Endodermal cell (in vitro differentiated cells): ENCODE data around the gene UROS. TPM values are rescaled to one million over a fixed set of nuclear protein-coding genes. Genes with fewer than 3 reads are reported as not detected.

Experiments used
- DNase-seq: peaks from one replicate; pipeline ENCODE4 v3.0.0-alpha.2; 2017
- H3K27ac ChIP-seq: 2 replicates; pipeline ENCODE4 v1.5.1; 2013; ENCODE audit warnings: mild to moderate bottlenecking, low read depth, low read length, moderate library complexity
- H3K27me3 ChIP-seq: 2 replicates; pipeline ENCODE4 v1.6.1; 2013; ENCODE audit warnings: mild to moderate bottlenecking, low read length, moderate library complexity; ENCODE audit not compliant: insufficient read depth, control insufficient read depth, poor library complexity, severe bottlenecking
- H3K36me3 ChIP-seq: 2 replicates; pipeline ENCODE4 v1.7.0; 2013; ENCODE audit warnings: mild to moderate bottlenecking, low read length, moderate library complexity; ENCODE audit not compliant: control insufficient read depth, insufficient read depth
- H3K4me1 ChIP-seq: one replicate; pipeline ENCODE4 v1.7.0; 2013; ENCODE audit warnings: low read length; ENCODE audit not compliant: control insufficient read depth, insufficient read depth
- H3K4me3 ChIP-seq: 2 replicates; pipeline ENCODE4 v1.5.1; 2013; ENCODE audit warnings: mild to moderate bottlenecking, low read length, moderate library complexity
- H3K9ac ChIP-seq: 2 replicates; pipeline ENCODE4 v1.6.1; 2013; ENCODE audit warnings: mild to moderate bottlenecking, low read length, moderate library complexity; ENCODE audit not compliant: poor library complexity, severe bottlenecking; ENCODE audit errors: extremely low read depth
- H3K9me3 ChIP-seq: 2 replicates; pipeline ENCODE4 v1.6.1; 2013; ENCODE audit warnings: mild to moderate bottlenecking, low read length, moderate library complexity; ENCODE audit not compliant: control insufficient read depth
- H3K27ac Mint-ChIP-seq: 2 replicates; pipeline ENCODE4 v1.8.0; 2020; ENCODE audit warnings: mixed read lengths
- H3K27me3 Mint-ChIP-seq: 2 replicates; pipeline ENCODE4 v1.8.0; 2021; ENCODE audit warnings: mild to moderate bottlenecking, mixed read lengths; ENCODE audit not compliant: insufficient read depth
- H3K36me3 Mint-ChIP-seq: 2 replicates; pipeline ENCODE4 v1.8.0; 2020; ENCODE audit warnings: low read depth, mixed read lengths
- H3K4me1 Mint-ChIP-seq: 2 replicates; pipeline ENCODE4 v1.8.0; 2020; ENCODE audit warnings: mixed read lengths
- H3K4me3 Mint-ChIP-seq: 2 replicates; pipeline ENCODE4 v1.8.0; 2020; ENCODE audit warnings: mild to moderate bottlenecking, moderate library complexity, mixed read lengths
- H3K9me3 Mint-ChIP-seq: 2 replicates; pipeline ENCODE4 v1.8.0; 2020; ENCODE audit warnings: mild to moderate bottlenecking, mixed read lengths
- CTCF ChIP-seq: fragments of 200-600 bp; sonication (generic); conservative IDR thresholded peaks from 2 replicates; pipeline ENCODE4 v1.5.0; 2021; ENCODE audit warnings: antibody characterized with exemption, mild to moderate bottlenecking
- WGBS, 2 experiments: methylation state at CpG; one replicate each; pipeline versions ENCODE4 v1.1.5 to v1.1.7; 2013; ENCODE audit warnings: missing lambda C conversion rate in 2 of 2, mixed read lengths in 1 of 2; ENCODE audit not compliant: insufficient coverage in 1 of 2, insufficient read length in 1 of 2; 5-methylcytosine and 5-hydroxymethylcytosine counted together
- total RNA-seq, 2 donors: library from RNA; stranded (reverse); fragmentation: NEBNext Ultra II Directional in 1 of 2; extraction: Animal tissue kit (Norgen Biotek cat#: 25700) in 1 of 2; gene quantifications; 2 replicates in 1 of 2; 3 replicates in 1 of 2; pipeline ENCODE4 v1.2.1, GENCODE V29; 2021

The UROS gene
- total RNA-seq, 2 donors from 2014 or later: 49.2 to 69.4 TPM

GRCh38 chr10:125783957-125784356 lies 39.1 kb downstream of the UROS start:
- Histone ChIP-seq H3K36me3 (peaks cover 4% of the 10 kb centered on the region), H3K27me3 (no peaks in the 10 kb centered on the region), H3K9ac (no peak overlapping the region), H3K27ac (no peak overlapping the region), H3K4me3 (no peak overlapping the region), H3K4me1 (no peaks in the 10 kb centered on the region), H3K9me3 (peaks cover 8% of the 10 kb centered on the region)
- no peak for TF ChIP-seq CTCF
- Mint-ChIP-seq H3K36me3 (no peaks in the 10 kb centered on the region), H3K4me3 (no peak overlapping the region), H3K4me1 (peaks cover 12% of the 10 kb centered on the region), H3K27ac (no peak overlapping the region), H3K27me3 (peaks cover 3% of the 10 kb centered on the region), H3K9me3 (peaks cover 6% of the 10 kb centered on the region)
- WGBS, 2 experiments: 90 to 100% methylated on average over 2 to 6 of the region's 6 CpGs
- no peak for DNase-seq

GRCh38 chr10:125783408-125783807 lies 39.6 kb downstream of the UROS start:
- Histone ChIP-seq H3K4me1 (no peaks in the 10 kb centered on the region), H3K4me3 (no peak overlapping the region), H3K9me3 (peaks cover 8% of the 10 kb centered on the region), H3K27ac (no peak overlapping the region), H3K9ac (no peak overlapping the region), H3K27me3 (no peaks in the 10 kb centered on the region), H3K36me3 (peaks cover 2% of the 10 kb centered on the region)
- Mint-ChIP-seq H3K27ac (peak overlapping the region; percentile 2), H3K4me1 (peaks cover 8% of the 10 kb centered on the region), H3K4me3 (no peak overlapping the region), H3K9me3 (peaks cover 8% of the 10 kb centered on the region), H3K27me3 (peaks cover 3% of the 10 kb centered on the region), H3K36me3 (no peaks in the 10 kb centered on the region)
- DNase-seq: no peak
- 90 to 92% methylated on average over 4 to 7 of the region's 7 CpGs for whole genome bisulfite sequencing, 2 experiments
- TF ChIP-seq CTCF: no peak

- H3K27ac ChIP-seq: no peak overlapping the region
- no peak overlapping the region for H3K4me3 ChIP-seq
- Mint-ChIP-seq H3K9me3 (peaks cover 8% of the 10 kb centered on the region), H3K36me3 (no peaks in the 10 kb centered on the region), H3K27ac (no peak overlapping the region), H3K27me3 (peaks cover 3% of the 10 kb centered on the region), H3K4me1 (peaks cover 3% of the 10 kb centered on the region), H3K4me3 (no peak overlapping the region)
- no peaks in the 10 kb centered on the region for H3K4me1 ChIP-seq
- DNase-seq: peak; percentile 41
- TF ChIP-seq CTCF: no peak
- H3K27me3 ChIP-seq: no peaks in the 10 kb centered on the region
- no peak overlapping the region for H3K9ac ChIP-seq
- no peaks in the 10 kb centered on the region for H3K36me3 ChIP-seq
- 87 to 91% methylated on average over 11 of the region's 11 CpGs for WGBS, 2 experiments
- H3K9me3 ChIP-seq: peaks cover 8% of the 10 kb centered on the region
Observed at GRCh38 chr10:125782616-125783015, 40.4 kb downstream of the UROS start.
